Islet of Langerhans (tissue), 1 donor: ENCODE results near the gene SLC32A1.

ENCODE experiments used
- FAIRE-seq: peaks from one replicate; lab custom pipeline; 2011; peaks lifted over from hg19 to GRCh38; lab: Jason Lieb, UNC

SLC32A1 gene

DNA sequence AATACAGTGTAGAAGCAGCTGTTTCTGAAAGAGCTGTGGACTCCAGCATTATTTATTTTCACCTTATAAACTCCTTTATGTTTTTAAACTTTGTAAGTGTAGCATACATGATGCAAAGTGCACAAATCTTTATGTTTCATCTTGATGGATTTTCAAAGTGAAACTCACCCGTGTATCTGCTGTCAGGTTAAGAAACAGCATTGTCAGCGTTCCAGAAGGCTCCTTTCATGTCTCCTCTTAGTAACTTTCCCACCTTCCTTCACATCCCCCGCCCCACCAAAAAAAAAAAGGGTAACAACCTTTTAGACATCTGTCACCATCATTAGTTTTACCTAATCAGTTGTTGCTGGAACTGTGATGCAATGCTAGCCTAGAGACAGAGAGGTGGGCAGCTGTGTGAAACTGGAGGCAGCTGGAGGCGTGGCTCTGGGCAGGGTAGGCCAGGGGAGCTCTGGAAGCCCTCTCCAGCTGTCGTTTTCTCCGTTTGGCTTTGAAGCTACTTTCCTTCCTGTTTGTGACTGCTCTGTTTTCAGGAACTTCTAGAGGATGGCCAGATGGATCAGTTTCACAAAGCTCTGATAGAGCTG is 31.1 kb downstream of the SLC32A1 start:
- no peak for FAIRE-seq

DNA sequence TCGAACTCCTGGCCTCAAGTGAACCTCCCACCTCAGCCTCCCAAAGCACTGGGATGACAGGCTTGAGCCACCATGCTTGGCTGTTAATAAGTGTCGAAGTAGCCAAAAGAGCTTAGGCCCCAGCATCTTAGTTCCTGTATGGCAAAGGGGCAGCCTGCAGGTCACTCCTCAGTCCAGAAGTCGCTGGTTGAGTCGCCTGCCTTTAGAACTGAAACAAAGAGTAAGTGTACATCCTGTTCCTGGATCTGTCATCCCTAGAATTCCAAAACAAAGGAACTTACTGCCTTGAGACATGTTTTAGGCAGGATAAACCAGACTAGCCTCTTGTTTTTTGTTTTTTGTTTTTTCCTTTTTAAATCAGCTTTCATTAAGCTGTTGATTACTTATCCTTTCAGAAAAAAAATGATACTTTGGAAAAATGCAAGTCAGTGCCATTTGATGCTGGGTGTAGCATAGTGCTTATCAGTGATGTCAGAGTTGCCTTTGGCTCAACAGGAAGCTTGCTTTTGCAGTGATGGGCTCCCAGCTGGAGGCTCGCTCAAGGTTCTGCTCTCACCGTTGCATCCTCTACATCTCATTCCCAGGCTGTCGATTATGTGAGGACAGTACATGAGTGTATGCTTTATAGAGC is 33.0 kb downstream of the SLC32A1 start:
- no peak for FAIRE-seq

DNA sequence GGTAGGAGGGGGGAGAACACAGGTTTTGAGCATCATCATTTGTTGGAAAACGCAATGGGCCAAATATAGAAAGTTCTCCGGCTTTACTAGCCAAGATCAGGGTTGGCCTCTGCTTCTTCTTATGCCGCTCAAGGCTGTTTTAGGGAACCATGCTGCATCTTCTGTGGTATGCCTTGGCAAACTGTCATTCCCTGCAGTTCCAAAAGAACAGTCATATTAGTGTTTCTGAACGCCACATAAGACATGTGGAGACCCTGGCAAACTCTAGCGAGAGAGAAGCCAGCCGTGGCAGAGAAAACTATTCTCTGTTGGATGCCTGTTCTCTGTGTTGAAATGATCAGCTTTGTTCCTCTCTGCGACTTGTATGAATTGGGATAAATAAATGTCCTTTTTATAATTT is 34.8 kb downstream of the SLC32A1 start:
- FAIRE-seq, result no peak

DNA sequence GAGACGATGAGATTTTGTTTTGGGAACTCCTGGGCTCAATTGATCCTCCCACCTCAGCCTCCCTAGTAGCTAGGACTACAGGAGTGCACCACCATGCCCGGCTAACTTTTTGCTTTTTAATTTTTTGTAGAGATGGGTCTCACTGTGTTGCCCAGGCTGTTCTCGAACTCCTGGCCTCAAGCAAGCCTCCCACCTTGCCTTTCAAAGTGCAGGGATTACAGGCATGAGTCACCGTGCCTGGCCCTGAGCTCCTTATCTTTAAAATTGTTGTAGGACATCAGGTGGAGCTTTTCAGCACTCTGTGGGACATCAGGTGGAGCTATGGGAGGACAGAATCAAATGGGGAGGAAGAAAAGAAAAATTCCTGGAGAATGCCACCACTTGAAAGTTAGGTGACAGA is 36.7 kb downstream of the SLC32A1 start:
- FAIRE-seq, result no peak

DNA sequence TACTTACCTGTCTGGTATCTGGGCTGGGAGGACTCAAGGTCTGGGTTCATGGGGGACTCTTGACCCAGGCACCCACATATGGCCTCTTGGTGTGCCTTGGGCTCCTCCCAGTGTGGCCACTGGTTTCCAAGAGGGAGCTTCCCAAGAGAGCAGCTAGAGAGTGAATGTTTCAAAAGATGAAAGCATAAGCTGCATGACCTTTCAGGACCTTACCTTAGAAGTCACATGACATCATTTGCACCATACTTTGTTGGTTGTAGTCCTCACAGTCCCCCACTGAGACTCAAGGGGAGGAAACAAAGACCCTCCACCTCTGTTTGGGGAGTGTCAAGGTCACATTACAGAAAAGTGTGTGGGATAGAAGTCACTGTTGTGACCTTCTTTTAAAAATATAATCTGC is 37.9 kb downstream of the SLC32A1 start:
- no peak for FAIRE-seq

DNA sequence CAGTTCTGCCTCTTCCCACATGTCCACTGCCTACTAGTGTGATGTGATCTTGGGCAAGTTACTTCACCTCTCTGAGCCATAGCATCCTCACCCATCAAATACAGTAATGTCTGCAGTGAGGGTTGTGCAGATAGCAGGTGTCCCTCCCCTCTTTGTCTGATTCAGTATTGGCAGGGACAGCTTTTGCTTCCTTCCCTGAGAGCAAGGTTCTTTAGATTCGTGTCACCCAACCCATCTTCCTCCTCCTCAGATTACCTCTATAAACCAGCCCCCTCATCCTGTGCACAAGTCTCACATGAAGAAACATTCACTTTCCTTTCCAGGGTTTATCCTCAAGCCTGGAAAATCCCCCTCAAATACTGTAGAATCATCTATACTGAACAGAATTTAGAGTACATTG is 39.3 kb downstream of the SLC32A1 start:
- no peak for FAIRE-seq

DNA sequence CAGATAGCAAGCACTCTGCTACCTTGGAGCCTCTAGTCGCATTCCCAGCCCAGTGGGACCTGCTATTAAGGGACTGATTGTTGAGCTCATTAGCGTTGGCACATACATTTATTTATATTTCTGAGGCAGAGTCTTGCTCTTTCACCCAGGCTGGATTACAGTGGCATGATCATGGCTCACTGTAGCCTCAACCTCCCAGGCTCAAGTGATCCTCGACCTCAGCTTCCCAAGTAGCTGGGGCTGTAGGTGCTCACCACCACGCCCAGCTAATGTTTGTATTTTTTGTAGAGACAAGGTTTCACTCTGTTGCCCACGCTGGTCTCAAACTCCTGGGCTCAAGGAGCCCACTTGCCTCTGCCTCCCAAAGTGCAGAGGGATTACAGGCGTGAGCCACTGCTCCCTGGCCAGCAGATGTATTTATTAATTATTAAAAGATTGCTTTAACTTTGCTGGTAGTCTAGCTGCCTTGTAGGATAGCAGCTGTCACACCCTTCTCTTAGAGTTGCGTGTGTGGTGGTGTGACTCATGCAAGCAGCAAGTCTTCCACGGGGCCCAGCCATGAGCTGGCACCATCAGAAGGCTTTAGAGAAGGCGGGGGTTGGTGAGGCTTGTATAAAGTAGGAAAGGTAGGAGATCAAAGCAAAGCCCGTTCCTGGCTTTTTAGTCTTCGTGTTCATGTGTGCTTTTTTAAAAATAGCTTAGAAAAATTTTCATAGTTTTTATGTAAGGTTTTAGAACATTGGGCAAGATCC is 40.5 kb downstream of the SLC32A1 start:
- no peak for FAIRE-seq

DNA sequence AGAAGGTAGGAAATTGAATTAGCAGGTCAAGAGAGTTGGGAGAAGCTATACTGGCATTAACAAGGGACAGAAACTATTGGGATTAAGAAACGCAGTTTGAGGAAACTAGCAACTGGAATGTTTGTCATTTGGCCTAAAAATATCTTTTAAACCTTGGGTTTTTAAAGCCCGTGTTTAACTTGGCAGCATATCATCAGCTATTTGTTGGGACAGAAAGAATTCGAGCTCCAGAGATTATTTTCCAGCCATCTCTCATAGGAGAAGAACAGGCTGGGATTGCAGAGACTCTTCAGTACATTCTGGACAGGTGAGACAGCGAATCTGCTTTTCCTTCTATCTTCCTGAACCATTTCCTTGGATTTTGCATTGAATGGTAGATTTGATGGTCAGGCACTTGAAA is 41.8 kb downstream of the SLC32A1 start:
- no peak for FAIRE-seq

DNA sequence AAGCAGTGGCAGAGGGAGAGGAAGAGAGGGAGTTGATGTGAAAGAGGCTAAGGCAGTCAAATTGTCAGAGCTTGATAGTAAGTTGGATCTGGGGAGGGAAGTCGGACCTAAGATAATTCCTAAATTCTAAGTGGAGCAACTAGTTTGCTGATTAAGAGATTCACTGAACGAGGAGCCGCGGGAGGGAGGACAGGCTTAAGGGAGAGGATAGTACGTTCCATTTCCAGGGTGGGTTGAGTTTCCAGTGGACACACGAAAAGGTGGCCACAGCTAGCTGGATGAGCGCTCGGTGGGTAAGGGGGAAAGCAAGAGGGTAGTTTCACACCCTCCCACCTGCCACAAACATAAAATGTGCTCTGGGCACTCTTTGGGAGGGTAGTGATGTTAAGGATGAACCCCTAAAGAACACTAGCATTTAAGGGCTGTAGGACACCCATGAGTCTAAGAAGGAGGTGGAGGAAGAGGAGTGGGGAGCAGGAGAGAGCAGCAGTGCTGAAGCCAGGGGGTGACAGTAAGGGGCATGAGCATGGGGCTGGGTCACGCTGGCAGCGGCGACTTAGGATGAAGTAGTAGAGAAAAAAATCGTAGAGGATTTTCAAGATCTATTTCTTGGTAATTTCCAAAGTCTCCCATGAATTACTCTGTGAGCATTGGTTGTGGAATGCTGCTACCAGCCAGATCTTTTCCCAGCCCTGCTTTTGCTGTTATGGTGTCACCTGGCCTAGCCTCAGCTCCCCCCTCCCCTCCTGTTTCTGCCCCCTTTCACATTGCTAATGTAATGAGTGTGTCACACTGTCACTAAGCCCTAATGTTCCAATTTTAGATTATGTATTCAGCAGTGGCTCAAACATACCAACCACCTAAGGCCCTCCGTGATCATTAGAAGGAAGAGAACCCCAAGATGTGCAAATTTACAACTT is 45.4 kb downstream of the SLC32A1 start:
- no peak for FAIRE-seq

DNA sequence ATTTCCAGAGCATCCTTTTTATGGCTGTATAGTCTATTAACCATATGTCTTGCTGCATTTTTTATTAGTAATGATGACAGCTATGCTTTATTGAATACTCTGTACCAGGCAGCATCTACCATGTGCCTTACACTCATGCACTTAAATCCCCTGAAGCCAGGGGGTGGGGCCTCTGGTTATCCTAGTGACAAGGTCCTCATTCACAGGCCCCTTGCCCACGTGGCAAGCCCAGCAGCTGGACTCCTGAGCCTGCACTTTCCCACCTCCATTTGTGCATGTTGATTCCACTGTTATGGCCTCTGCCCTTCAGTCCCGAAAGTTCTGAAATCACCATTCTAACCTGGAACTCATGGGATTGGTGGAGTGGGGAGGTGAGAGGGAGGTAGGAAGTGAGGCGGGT is 46.3 kb downstream of the SLC32A1 start:
- FAIRE-seq, result no peak

DNA sequence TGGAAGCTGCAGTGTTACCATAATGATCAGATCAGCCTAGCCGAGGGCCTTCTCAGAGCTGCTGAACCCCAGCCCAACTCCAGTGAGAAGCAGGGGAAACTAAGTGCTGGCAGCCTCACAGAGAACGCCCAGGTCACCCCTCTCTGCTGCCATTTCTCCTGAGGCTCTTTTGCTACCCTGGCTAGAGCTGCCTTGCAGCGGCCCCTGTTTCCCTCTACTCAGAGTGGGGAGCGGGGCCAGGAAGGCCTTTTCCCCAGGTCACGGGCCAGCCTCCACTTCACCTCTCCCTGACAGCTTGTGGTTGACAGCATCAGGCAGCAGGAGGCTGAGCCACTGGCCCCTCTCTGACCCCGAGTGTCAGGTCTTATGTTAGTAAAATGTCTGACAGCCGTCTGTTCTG is 46.7 kb downstream of the SLC32A1 start:
- FAIRE-seq, result no peak

DNA sequence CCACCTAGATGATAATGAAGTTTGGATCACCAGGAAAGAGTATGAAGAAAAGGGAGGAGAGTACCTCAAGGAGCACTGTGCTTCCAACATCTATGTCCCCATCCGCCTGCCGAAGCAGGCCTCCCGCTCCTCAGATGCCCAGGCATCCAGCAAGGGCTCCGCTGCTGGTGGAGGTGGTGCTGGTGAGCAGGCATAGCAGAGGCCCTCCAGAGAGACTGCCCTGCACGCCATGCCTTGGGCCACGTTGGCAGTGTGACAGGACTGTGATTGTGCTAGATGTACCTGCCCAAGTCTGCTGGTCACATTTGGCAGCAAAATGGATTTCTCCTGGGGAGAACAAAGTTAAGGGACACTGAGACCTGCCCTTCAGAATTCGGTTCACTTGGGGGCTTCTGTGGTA is 47.3 kb downstream of the SLC32A1 start:
- FAIRE-seq, result no peak

DNA sequence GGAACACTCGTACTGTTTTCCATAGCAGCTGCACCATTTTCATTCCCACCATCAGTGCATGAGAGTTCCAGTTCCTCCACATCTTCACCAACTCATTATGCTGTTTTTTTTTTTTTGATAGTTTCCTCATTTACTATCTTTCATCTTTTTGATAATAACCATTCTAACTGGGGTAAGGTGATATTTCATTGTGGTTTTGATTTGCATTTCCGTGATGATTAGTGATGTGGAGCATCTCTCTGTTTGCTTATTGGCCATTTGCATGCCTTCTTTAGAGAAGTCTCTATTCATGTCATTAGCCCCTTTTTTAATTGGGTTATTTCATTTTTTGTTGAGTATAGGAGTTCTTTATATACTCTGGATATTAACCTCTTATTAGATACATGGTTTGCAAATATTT is 49.9 kb downstream of the SLC32A1 start:
- no peak for FAIRE-seq

DNA sequence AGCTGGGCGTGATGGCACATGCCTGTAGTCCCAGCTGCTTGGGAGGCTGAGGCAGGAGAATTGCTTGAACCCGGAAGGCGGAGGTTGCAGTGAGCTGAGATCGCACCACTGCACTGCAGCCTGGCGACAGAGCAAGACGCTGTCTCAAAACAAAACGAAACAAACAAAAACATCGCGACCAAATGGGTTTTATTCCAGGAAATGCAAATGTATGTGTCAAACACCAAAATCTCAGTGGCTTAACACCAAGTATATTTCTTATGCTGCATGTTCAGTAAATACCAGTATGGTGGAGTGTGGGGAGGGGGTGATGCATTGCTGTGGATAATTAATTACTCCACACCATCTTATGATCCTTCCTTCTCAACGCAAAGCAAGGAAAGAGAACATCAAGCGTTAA is 52.1 kb downstream of the SLC32A1 start:
- FAIRE-seq, result no peak
